ENCODE measurements around the gene NHSL1. TPM values are rescaled to one million over a fixed set of nuclear protein-coding genes. Genes with fewer than 3 reads are reported as not detected.

The NHSL1 gene
- total RNA-seq = 10 to 100 TPM; 82.8 to 94.8 TPM

- TF ChIP-seq CTCF (IDR thresholded peaks at IDR 0.05) = no peak
These were observed at the start of gene NHSL1 for GRCh38 chr6:138499303-138500018. Gene NHSL1, minus strand, starts transcription at chr6:138499494. Its CDS starts 204 bp downstream, at chr6:138499290.

GRCh38 chr6:138546733-138547185, 47.5 kb upstream of the NHSL1 start:
- DNase-seq = no peak
- Histone ChIP-seq H3K27me3 (no peaks in the 10 kb centered on the region), H3K4me3 (no peak overlapping the region), H3K9ac (ENCODE audit: low read depth in 2 of 2, low read length in 2 of 2) (peak overlapping the region in 1 of 2 donors; percentile 26), H3K27ac (no peak overlapping the region), H3K4me1 (peaks cover 5% of the 10 kb centered on the region), H3K36me3 (no peaks in the 10 kb centered on the region), H3K9me3 (no peaks in the 10 kb centered on the region)
- no peak for TF ChIP-seq CTCF (IDR thresholded peaks at IDR 0.05)
- intact Hi-C loops (cut with DNase I) = no loop called here

More at GRCh38 chr6:138499303-138500018, at the start of gene NHSL1:
- intact Hi-C loops (cut with DNase I) = no loop called here
- peak within 1 kb of the TSS; percentile 75 for H3K27ac ChIP-seq
- H3K27me3 ChIP-seq = no peaks in the 10 kb centered on the region
- peaks cover 5% of the 10 kb centered on the region for H3K4me1 ChIP-seq
- DNase-seq = peak; percentile 70
- H3K9me3 ChIP-seq = no peaks in the 10 kb centered on the region
- H3K9ac ChIP-seq (ENCODE audit: low read depth in 2 of 2, low read length in 2 of 2) = peak within 1 kb of the TSS in 1 of 2 donors; percentile 76
- H3K36me3 ChIP-seq = no peaks in the 10 kb centered on the region
- H3K4me3 ChIP-seq = peak within 1 kb of the TSS; percentile 33

GRCh38 chr6:138545621-138545980, 46.3 kb upstream of the NHSL1 start:
- TF ChIP-seq CTCF (IDR thresholded peaks at IDR 0.05) = no peak
- Histone ChIP-seq H3K27ac (peak overlapping the region; percentile 57), H3K36me3 (no peaks in the 10 kb centered on the region), H3K4me3 (peak overlapping the region; percentile 20), H3K9me3 (no peaks in the 10 kb centered on the region), H3K4me1 (peaks cover 5% of the 10 kb centered on the region), H3K9ac (ENCODE audit: low read depth in 2 of 2, low read length in 2 of 2) (peak overlapping the region in 1 of 2 donors; percentile 71), H3K27me3 (no peaks in the 10 kb centered on the region)
- peak; percentile 44 for DNase-seq
- intact Hi-C loops (cut with DNase I) = no loop called here

- Histone ChIP-seq H3K9me3 (no peaks in the 10 kb centered on the region), H3K4me3 (no peak overlapping the region), H3K27ac (no peak overlapping the region), H3K27me3 (no peaks in the 10 kb centered on the region), H3K4me1 (peaks cover 5% of the 10 kb centered on the region), H3K9ac (ENCODE audit: low read depth in 2 of 2, low read length in 2 of 2) (no peak overlapping the region), H3K36me3 (no peaks in the 10 kb centered on the region)
- DNase-seq = no peak
- TF ChIP-seq CTCF (IDR thresholded peaks at IDR 0.05) = no peak
- intact Hi-C loops (cut with DNase I) = no loop called here
These were observed 45.2 kb upstream of the NHSL1 start for GRCh38 chr6:138544501-138544900.

GRCh38 chr6:138543657-138544056, 44.4 kb upstream of the NHSL1 start:
- TF ChIP-seq CTCF (IDR thresholded peaks at IDR 0.05) = no peak
- H3K9me3 ChIP-seq = no peaks in the 10 kb centered on the region
- peaks cover 5% of the 10 kb centered on the region for H3K4me1 ChIP-seq
- no peaks in the 10 kb centered on the region for H3K36me3 ChIP-seq
- H3K9ac ChIP-seq (ENCODE audit: low read depth in 2 of 2, low read length in 2 of 2) = peak overlapping the region in 1 of 2 donors; percentile 48
- no peak for DNase-seq
- H3K4me3 ChIP-seq = no peak overlapping the region
- no peak overlapping the region for H3K27ac ChIP-seq
- no peaks in the 10 kb centered on the region for H3K27me3 ChIP-seq
- intact Hi-C loops (cut with DNase I) = no loop called here
